GM23248 (cell line): ENCODE measurements around the gene GRIN3A.

Source experiments
- EZH2 ChIP-seq: fragments of 200-600 bp; sonication (generic); IDR thresholded peaks from 2 replicates; pipeline ENCODE4 v1.6.1; 2018; ENCODE audit warnings: antibody characterized with exemption, mild to moderate bottlenecking; ENCODE audit not compliant: insufficient read depth, poor library complexity, severe bottlenecking
- EZH2phosphoT487 ChIP-seq: fragments of 200-600 bp; sonication (generic); IDR thresholded peaks from 2 replicates; pipeline ENCODE4 v1.6.1; 2018; ENCODE audit warnings: antibody characterized with exemption, moderate library complexity, mild to moderate bottlenecking, low read depth; ENCODE audit not compliant: insufficient read depth

DNA sequence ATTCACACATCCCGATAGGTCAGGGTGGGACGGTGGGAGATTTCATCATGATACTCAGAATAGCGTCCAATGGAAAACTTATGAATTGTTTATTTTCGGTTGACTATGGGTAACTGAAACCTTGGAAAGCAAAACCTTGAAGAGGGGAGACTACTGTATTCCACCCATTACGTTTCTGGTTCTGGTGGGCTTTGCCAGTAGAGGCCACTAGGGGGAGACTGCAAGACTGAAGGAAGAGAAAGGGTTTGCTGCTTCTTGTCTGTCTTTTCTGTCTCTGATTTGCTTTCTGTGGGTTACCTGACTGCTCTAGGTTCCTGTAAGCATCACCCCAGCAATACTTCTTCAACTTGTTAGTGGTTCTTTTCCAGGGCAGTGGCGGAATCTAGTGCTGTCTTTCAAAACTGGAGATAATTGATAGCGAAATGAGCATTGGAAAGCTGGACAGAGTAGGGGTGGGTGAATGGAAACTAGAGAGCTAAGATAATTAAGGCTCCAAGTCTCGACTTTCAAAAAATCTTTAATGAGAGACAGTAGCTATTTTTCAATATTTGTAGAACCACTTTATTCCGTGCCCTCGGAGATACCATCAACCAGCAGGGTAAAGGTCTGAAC is 27.0 kb downstream of the GRIN3A start:
- TF ChIP-seq EZH2 (no peak), EZH2phosphoT487 (no peak)
